Hepatocyte (in vitro differentiated cells): ENCODE measurements around the gene HOXD1. TPM values are rescaled to one million over a fixed set of nuclear protein-coding genes. Genes with fewer than 3 reads are reported as not detected.

Source experiments
- DNase-seq: peaks from one replicate; pipeline ENCODE4 v3.0.0-alpha.2; 2016; ENCODE audit warnings: low spot score
- H2AFZ ChIP-seq: fragments of 200-600 bp; sonication (generic); 2 replicates; pipeline ENCODE4 v1.6.0; 2016; ENCODE audit warnings: antibody characterized with exemption, mild to moderate bottlenecking
- H3K27ac ChIP-seq: fragments of 200-600 bp; sonication (generic); 2 replicates; pipeline ENCODE4 v1.5.1; 2016; ENCODE audit warnings: mild to moderate bottlenecking
- H3K27me3 ChIP-seq: fragments of 200-600 bp; sonication (generic); 2 replicates; pipeline ENCODE4 v1.6.1; 2016
- H3K36me3 ChIP-seq: fragments of 200-600 bp; sonication (generic); replicated peaks from 2 replicates; pipeline ENCODE4 v1.5.1; 2016; ENCODE audit warnings: low read depth; ENCODE audit not compliant: insufficient read depth
- H3K4me1 ChIP-seq: fragments of 200-600 bp; sonication (generic); 2 replicates; pipeline ENCODE4 v1.5.1; 2016; ENCODE audit warnings: mild to moderate bottlenecking, moderate library complexity; ENCODE audit not compliant: insufficient read depth
- H3K4me2 ChIP-seq: fragments of 200-600 bp; sonication (generic); 2 replicates; pipeline ENCODE4 v1.6.0; 2016
- H3K4me3 ChIP-seq: fragments of 200-600 bp; sonication (generic); 2 replicates; pipeline ENCODE4 v1.5.1; 2016; ENCODE audit warnings: mild to moderate bottlenecking
- H3K79me2 ChIP-seq: fragments of 200-600 bp; sonication (generic); 2 replicates; pipeline ENCODE4 v1.6.0; 2017; ENCODE audit warnings: mild to moderate bottlenecking
- H3K9me2 ChIP-seq: fragments of 200-600 bp; sonication (generic); replicated peaks from 2 replicates; pipeline ENCODE4 v1.6.0; 2017; ENCODE audit warnings: mild to moderate bottlenecking; ENCODE audit not compliant: insufficient read depth
- H3K9me3 ChIP-seq: fragments of 200-600 bp; sonication (generic); 2 replicates; pipeline ENCODE4 v1.5.1; 2016; ENCODE audit warnings: low read depth, mild to moderate bottlenecking
- H4K20me1 ChIP-seq: fragments of 200-600 bp; sonication (generic); 2 replicates; pipeline ENCODE4 v1.6.0; 2016; ENCODE audit warnings: mild to moderate bottlenecking; ENCODE audit not compliant: insufficient read depth, poor library complexity, severe bottlenecking
- EZH2 ChIP-seq: fragments of 200-600 bp; sonication (generic); IDR thresholded peaks from 2 replicates; pipeline ENCODE4 v1.6.1; 2016; ENCODE audit warnings: antibody characterized with exemption, mild to moderate bottlenecking, borderline replicate concordance
- EZH2phosphoT487 ChIP-seq: fragments of 200-600 bp; sonication (generic); IDR thresholded peaks from one replicate; pipeline ENCODE4 v1.6.1; 2018; ENCODE audit warnings: antibody characterized with exemption, mild to moderate bottlenecking, low read depth, moderate library complexity; ENCODE audit not compliant: unreplicated experiment, severe bottlenecking
- WGBS: methylation state at CpG from one replicate; pipeline ENCODE4 v1.1.6; 2016; ENCODE audit warnings: low lambda C conversion rate; ENCODE audit errors: missing lambda C conversion rate; 5-methylcytosine and 5-hydroxymethylcytosine counted together
- polyA plus RNA-seq: library from polyadenylated mRNA; unstranded; fragments of >200 nt; fragmentation: Nextera tagmentation; extraction: Ambion mirVana; gene quantifications from 2 replicates; pipeline ENCODE4 v1.2.1, GENCODE V29; 2016
- total RNA-seq: library from RNA; depleted of rRNA; stranded (reverse); fragments of >200 nt; gene quantifications from 2 replicates; pipeline ENCODE4 v1.2.3, GENCODE V29; 2014
- TF ChIP-seq, protein P1 (sequence below): fragments of 200-600 bp; sonication (generic); IDR thresholded peaks from 2 replicates; pipeline ENCODE4 v1.5.1; 2016; ENCODE audit warnings: antibody characterized with exemption, mild to moderate bottlenecking; ENCODE audit not compliant: poor library complexity

HOXD1 gene
- total and polyA plus RNA-seq, 2 experiments from 2014 or later, result not detected

DNA sequence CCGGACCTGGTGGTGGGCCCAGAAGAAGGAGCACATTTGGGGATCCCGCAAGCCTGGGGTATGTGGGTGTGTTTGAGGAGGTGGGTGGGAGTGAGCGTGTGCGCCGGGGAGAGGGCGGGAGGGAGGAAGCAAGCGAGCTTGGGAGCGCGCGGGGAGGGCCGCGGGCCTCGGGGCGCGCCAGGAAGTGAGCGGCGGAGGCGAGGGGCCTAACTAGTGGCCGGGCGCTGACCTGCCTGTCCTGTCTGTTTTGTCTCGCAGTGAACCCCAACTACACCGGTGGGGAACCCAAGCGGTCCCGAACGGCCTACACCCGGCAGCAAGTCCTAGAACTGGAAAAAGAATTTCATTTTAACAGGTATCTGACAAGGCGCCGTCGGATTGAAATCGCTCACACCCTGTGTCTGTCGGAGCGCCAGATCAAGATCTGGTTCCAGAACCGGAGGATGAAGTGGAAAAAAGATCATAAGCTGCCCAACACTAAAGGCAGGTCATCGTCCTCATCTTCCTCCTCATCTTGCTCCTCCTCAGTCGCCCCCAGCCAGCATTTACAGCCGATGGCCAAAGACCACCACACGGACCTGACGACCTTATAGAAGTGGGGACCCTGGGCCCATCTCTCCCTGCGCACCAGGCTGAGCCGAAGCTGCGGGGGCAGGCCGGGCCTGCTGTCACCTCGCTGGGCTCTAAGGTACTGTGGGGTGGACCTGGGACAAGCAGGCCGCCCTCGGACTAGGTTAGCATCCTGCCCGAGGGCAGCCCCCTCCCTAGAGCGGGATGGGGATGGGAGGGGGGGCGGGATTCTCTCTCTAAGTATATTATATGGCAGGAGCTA lies 35.9 kb upstream of the HOXD1 start:
- Histone ChIP-seq H3K36me3 (no peaks in the 10 kb centered on the region), H3K27ac (no peak overlapping the region), H2AFZ (no peak overlapping the region), H3K9me2 (no peaks in the 10 kb centered on the region), H3K4me3 (no peak overlapping the region), H4K20me1 (no peaks in the 10 kb centered on the region), H3K4me2 (no peak overlapping the region), H3K79me2 (no peaks in the 10 kb centered on the region), H3K27me3 (peaks cover 98% of the 10 kb centered on the region), H3K4me1 (peaks cover 7% of the 10 kb centered on the region), H3K9me3 (no peaks in the 10 kb centered on the region)
- TF ChIP-seq EZH2phosphoT487, result peak; percentile 46
- TF ChIP-seq, protein P1, sequence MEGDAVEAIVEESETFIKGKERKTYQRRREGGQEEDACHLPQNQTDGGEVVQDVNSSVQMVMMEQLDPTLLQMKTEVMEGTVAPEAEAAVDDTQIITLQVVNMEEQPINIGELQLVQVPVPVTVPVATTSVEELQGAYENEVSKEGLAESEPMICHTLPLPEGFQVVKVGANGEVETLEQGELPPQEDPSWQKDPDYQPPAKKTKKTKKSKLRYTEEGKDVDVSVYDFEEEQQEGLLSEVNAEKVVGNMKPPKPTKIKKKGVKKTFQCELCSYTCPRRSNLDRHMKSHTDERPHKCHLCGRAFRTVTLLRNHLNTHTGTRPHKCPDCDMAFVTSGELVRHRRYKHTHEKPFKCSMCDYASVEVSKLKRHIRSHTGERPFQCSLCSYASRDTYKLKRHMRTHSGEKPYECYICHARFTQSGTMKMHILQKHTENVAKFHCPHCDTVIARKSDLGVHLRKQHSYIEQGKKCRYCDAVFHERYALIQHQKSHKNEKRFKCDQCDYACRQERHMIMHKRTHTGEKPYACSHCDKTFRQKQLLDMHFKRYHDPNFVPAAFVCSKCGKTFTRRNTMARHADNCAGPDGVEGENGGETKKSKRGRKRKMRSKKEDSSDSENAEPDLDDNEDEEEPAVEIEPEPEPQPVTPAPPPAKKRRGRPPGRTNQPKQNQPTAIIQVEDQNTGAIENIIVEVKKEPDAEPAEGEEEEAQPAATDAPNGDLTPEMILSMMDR, result no peak
- peak; percentile 3 for TF ChIP-seq EZH2
- no peak for DNase-seq
- 44% methylated on average over 30 of the region's 48 CpGs for WGBS

- Histone ChIP-seq H3K36me3 (no peaks in the 10 kb centered on the region), H3K4me1 (peaks cover 9% of the 10 kb centered on the region), H3K79me2 (no peaks in the 10 kb centered on the region), H2AFZ (no peak overlapping the region), H3K27me3 (peaks cover 98% of the 10 kb centered on the region), H3K27ac (no peak overlapping the region), H3K4me2 (no peak overlapping the region), H4K20me1 (no peaks in the 10 kb centered on the region), H3K4me3 (no peak overlapping the region), H3K9me3 (no peaks in the 10 kb centered on the region), H3K9me2 (no peaks in the 10 kb centered on the region)
- peak; percentile 22 for TF ChIP-seq EZH2
- TF ChIP-seq, protein P1, result no peak
- no peak for DNase-seq
- 42% methylated on average over 11 of the region's 11 CpGs for WGBS
Measured at GRCh38 chr2:176154576-176155252, 33.8 kb upstream of the HOXD1 start.

DNA sequence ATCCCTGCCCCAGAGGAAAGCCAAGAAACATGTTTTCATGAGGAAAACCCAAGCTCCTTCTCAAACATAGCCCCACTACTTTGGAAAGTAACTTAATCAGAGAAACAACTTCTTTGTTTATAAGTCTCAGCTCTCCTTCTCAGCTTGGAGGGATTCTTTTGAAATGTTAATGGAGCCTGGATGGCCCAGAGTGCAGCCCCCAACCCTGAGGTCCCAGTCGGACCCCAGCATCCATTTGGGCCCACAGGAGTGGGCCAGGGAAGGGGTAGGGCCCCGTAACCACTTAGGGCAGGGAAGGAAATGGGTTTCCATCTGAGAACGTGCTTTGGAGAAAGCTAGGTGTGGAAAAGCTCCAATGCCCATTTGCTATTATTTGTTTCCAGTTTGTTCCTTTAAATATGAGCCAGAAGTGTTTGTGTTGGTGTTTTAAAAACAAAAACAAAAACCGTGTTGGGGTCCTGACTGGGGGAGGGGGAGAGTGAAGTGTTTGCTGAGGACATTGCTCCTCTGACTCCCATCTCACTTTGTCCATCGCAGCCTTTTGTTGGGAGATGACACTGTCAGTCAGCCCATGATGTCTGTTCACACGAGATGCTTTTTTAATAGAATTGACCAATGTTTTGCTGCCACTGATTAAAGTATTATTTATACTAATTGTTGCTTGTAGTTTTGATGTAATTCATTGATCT lies 33.0 kb upstream of the HOXD1 start:
- DNase-seq, result no peak
- Histone ChIP-seq H3K4me1 (peaks cover 17% of the 10 kb centered on the region), H3K4me2 (no peak overlapping the region), H4K20me1 (no peaks in the 10 kb centered on the region), H3K27ac (no peak overlapping the region), H3K4me3 (no peak overlapping the region), H3K9me3 (no peaks in the 10 kb centered on the region), H3K9me2 (no peaks in the 10 kb centered on the region), H3K36me3 (no peaks in the 10 kb centered on the region), H2AFZ (no peak overlapping the region), H3K79me2 (no peaks in the 10 kb centered on the region), H3K27me3 (peaks cover 98% of the 10 kb centered on the region)
- TF ChIP-seq, protein P1, result no peak
- no peak for TF ChIP-seq EZH2
- TF ChIP-seq EZH2phosphoT487, result no peak
- 23% methylated on average over 6 of the region's 6 CpGs for whole genome bisulfite sequencing
